OCI-LY7 (cell line): ENCODE data around the gene HEATR5B. TPM values are rescaled to one million over a fixed set of nuclear protein-coding genes. Genes with fewer than 3 reads are reported as not detected.

Experiments used
- BruUV-seq: library from RNA; stranded (reverse); fragments of 400-500 nt; replicated peaks from 2 replicates; lab custom pipeline; 2021; lab: Mats Ljungman, UMichigan
- CTCF ChIA-PET: fragments of 300-600 bp; sonication (Branson Sonifier 250); formaldehyde crosslinking; loops from one replicate; lab custom pipeline; 2022; ENCODE audit warnings: antibody characterized with exemption; ENCODE audit not compliant: unreplicated experiment; lab: Charles Lee
- POLR2A ChIA-PET: fragments of 300-600 bp; sonication (Branson Sonifier 250); formaldehyde crosslinking; loops from one replicate; lab custom pipeline; 2022; ENCODE audit warnings: antibody characterized with exemption; lab: Charles Lee
- DNase-seq: peaks from one replicate; pipeline ENCODE4 v3.0.0-alpha.2; 2015; ENCODE audit warnings: low spot score
- H2AFZ ChIP-seq: fragments of 200-600 bp; sonication (generic), shearing (Covaris generic); 2 replicates; pipeline ENCODE4 v1.6.1; 2014; ENCODE audit warnings: mild to moderate bottlenecking, antibody characterized with exemption, low read length, moderate library complexity
- H3K27ac ChIP-seq: fragments of 200-600 bp; sonication (generic); 2 replicates; pipeline ENCODE4 v1.5.1; 2014; ENCODE audit warnings: mixed run types, low read depth, mild to moderate bottlenecking, moderate library complexity, low read length, inconsistent platforms; ENCODE audit not compliant: poor library complexity, severe bottlenecking
- H3K36me3 ChIP-seq: fragments of 200-600 bp; sonication (generic); 2 replicates; pipeline ENCODE4 v1.6.1; 2014; ENCODE audit warnings: mild to moderate bottlenecking, antibody characterized with exemption, low read length, moderate library complexity, mixed read lengths; ENCODE audit not compliant: insufficient read depth
- H3K4me1 ChIP-seq: fragments of 200-600 bp; sonication (generic); 2 replicates; pipeline ENCODE4 v1.5.1; 2014; ENCODE audit warnings: mild to moderate bottlenecking, low read length; ENCODE audit not compliant: insufficient read depth, poor library complexity, severe bottlenecking
- H3K4me2 ChIP-seq: fragments of 200-600 bp; sonication (generic); 2 replicates; pipeline ENCODE4 v1.6.1; 2014; ENCODE audit warnings: mild to moderate bottlenecking, low read length
- H3K4me3 ChIP-seq: fragments of 200-600 bp; sonication (generic); 2 replicates; pipeline ENCODE4 v1.5.1; 2014; ENCODE audit warnings: mild to moderate bottlenecking, low read depth, low read length; ENCODE audit not compliant: poor library complexity, severe bottlenecking
- H3K79me2 ChIP-seq: fragments of 200-600 bp; sonication (generic); 2 replicates; pipeline ENCODE4 v1.6.1; 2016; ENCODE audit warnings: low read depth, mild to moderate bottlenecking, low read length, moderate library complexity, mixed read lengths; ENCODE audit not compliant: insufficient read depth
- H3K9me2 ChIP-seq: fragments of 200-600 bp; sonication (generic); 2 replicates; pipeline ENCODE4 v1.6.1; 2016; ENCODE audit warnings: mild to moderate bottlenecking, low read length, mixed read lengths; ENCODE audit not compliant: insufficient read depth
- H3K9me3 ChIP-seq: fragments of 200-600 bp; sonication (generic); 2 replicates; pipeline ENCODE4 v1.6.1; 2014; ENCODE audit warnings: mild to moderate bottlenecking, mixed run types, low read length, mixed read lengths
- H4K20me1 ChIP-seq: fragments of 200-600 bp; sonication (generic); 2 replicates; pipeline ENCODE4 v1.6.1; 2014; ENCODE audit warnings: mild to moderate bottlenecking, antibody characterized with exemption, low read length, moderate library complexity, mixed read lengths; ENCODE audit not compliant: insufficient read depth
- CTCF ChIP-seq: fragments of 200-600 bp; sonication (generic); conservative IDR thresholded peaks from 2 replicates; pipeline ENCODE4 v1.5.1; 2014; ENCODE audit warnings: mild to moderate bottlenecking, antibody characterized with exemption, low read length, moderate library complexity, mixed read lengths
- EZH2phosphoT487 ChIP-seq: fragments of 200-600 bp; sonication (generic); IDR thresholded peaks from 2 replicates; pipeline ENCODE4 v1.6.1; 2018; ENCODE audit warnings: low read depth, borderline replicate concordance, mild to moderate bottlenecking, mixed run types, antibody characterized with exemption, low read length, moderate library complexity, mixed read lengths
- intact Hi-C: fragments of 100-400 bp; cut with micrococcal nuclease; formaldehyde crosslinking; loops from one replicate; pipeline ENCODE4 v1.10.0; 2022; ENCODE audit not compliant: unreplicated experiment
- total RNA-seq, 2 experiments: library from RNA; depleted of rRNA in 1 of 2; stranded (reverse); fragments of >200 nt in 1 of 2; shearing (Covaris generic) in 1 of 2; gene quantifications; 2 replicates each; pipeline ENCODE4 v1.2.3, GENCODE V29; 2014 to 2022

HEATR5B gene
- total RNA-seq, 2 experiments from 2014 or later = 23.8 to 34.5 TPM

- H3K4me1 ChIP-seq = no peaks in the 10 kb centered on the region
- H3K9me2 ChIP-seq = no peaks in the 10 kb centered on the region
- no peak overlapping the region for H3K4me3 ChIP-seq
- intact Hi-C loops = no loop called here
- H3K36me3 ChIP-seq = peaks cover 10% of the 10 kb centered on the region; the same call in 1 of the 2 replicates
- ChIA-PET CTCF (no interaction called here), POLR2A (interaction anchor here (0.7 to 1.0 kb wide), 3 partner anchors 9 to 489 kb away, joined by 3 read pairs; partner anchors contain the start of gene STRN)
- H3K79me2 ChIP-seq = no peaks in the 10 kb centered on the region
- TF ChIP-seq CTCF = no peak
- no peak for TF ChIP-seq EZH2phosphoT487
- no TSS peak for BruUV-seq
- H2AFZ ChIP-seq = no peak overlapping the region
- no peak overlapping the region for H3K4me2 ChIP-seq
- no peak for DNase-seq
- no peaks in the 10 kb centered on the region for H3K9me3 ChIP-seq
- H4K20me1 ChIP-seq = no peaks in the 10 kb centered on the region
- H3K27ac ChIP-seq = no peak overlapping the region
Observed at GRCh38 chr2:36975306-36975705, 108.9 kb downstream of the HEATR5B start.

GRCh38 chr2:36973320-36973719, 110.9 kb downstream of the HEATR5B start:
- no peaks in the 10 kb centered on the region for H3K79me2 ChIP-seq
- TF ChIP-seq EZH2phosphoT487 (no peak), CTCF (no peak)
- ChIA-PET POLR2A (interaction anchor here (0.9 kb wide), 1 partner anchor 14 kb away, joined by 3 read pairs; no protein-coding TSS in a partner anchor), CTCF (no interaction called here)
- no peaks in the 10 kb centered on the region for H3K9me2 ChIP-seq
- H3K27ac ChIP-seq = no peak overlapping the region
- peaks cover 3% of the 10 kb centered on the region for H3K4me1 ChIP-seq
- no peaks in the 10 kb centered on the region for H3K9me3 ChIP-seq
- H3K36me3 ChIP-seq = no peaks in the 10 kb centered on the region
- H3K4me2 ChIP-seq = no peak overlapping the region
- no TSS peak for BruUV-seq
- no peak overlapping the region for H2AFZ ChIP-seq
- H4K20me1 ChIP-seq = no peaks in the 10 kb centered on the region
- intact Hi-C loops = no loop called here
- no peak overlapping the region for H3K4me3 ChIP-seq
- no peak for DNase-seq

- ChIA-PET POLR2A (no interaction called here), CTCF (no interaction called here)
- no peak overlapping the region for H3K4me2 ChIP-seq
- no TSS peak for BruUV-seq
- no peaks in the 10 kb centered on the region for H3K9me2 ChIP-seq
- no peaks in the 10 kb centered on the region for H3K9me3 ChIP-seq
- H3K27ac ChIP-seq = no peak overlapping the region
- TF ChIP-seq EZH2phosphoT487 (no peak), CTCF (no peak)
- H2AFZ ChIP-seq = no peak overlapping the region
- no peaks in the 10 kb centered on the region for H3K79me2 ChIP-seq
- H4K20me1 ChIP-seq = no peaks in the 10 kb centered on the region
- no peak for DNase-seq
- H3K4me1 ChIP-seq = peaks cover 17% of the 10 kb centered on the region
- intact Hi-C loops = no loop called here
- no peak overlapping the region for H3K4me3 ChIP-seq
- H3K36me3 ChIP-seq = no peaks in the 10 kb centered on the region
Observed at GRCh38 chr2:36971990-36972389, 112.2 kb downstream of the HEATR5B start.
